ENCODE results near the gene PHACTR1. TPM values are rescaled to one million over a fixed set of nuclear protein-coding genes. Genes with fewer than 3 reads are reported as not detected.

The PHACTR1 gene
- total and polyA plus RNA-seq, 9 of the 15 experiments (the other 6 are each of a cell fraction or from before 2014, with no cell fraction given) = 11.5 to 32.6 (median 22.0) TPM

- in situ Hi-C loops (cut with MboI) (no loop called here), intact Hi-C loops (cut with micrococcal nuclease) (no loop called here)
- TF ChIP-seq VEZF1 (CRISPR knock-in tag; IDR thresholded peaks at IDR 0.05) (no peak), U2AF1 (optimal IDR thresholded peaks at IDR 0.05; ENCODE audit: low read depth, low read length) (no peak), YBX1 (IDR thresholded peaks at IDR 0.05) (no peak), EP300 (IDR thresholded peaks at IDR 0.05; ENCODE audit: low read length) (no peak), ZSCAN32 (CRISPR knock-in tag; IDR thresholded peaks at IDR 0.05) (no peak), CHCHD3 (CRISPR knock-in tag; IDR thresholded peaks at IDR 0.05) (no peak), SFPQ (IDR thresholded peaks at IDR 0.05; ENCODE audit: low read depth, low read length) (no peak), MLLT1 (IDR thresholded peaks at IDR 0.05) (no peak), ZNF274 (IDR thresholded peaks at IDR 0.05; ENCODE audit: borderline replicate concordance, low read depth, low read length) (no peak), PTRF (tag; IDR thresholded peaks at IDR 0.05) (no peak), POLR2G (IDR thresholded peaks at IDR 0.05; ENCODE audit: low read depth, low read length) (no peak), ELK1 (CRISPR knock-in tag; IDR thresholded peaks at IDR 0.05) (no peak), PKNOX1 (IDR thresholded peaks at IDR 0.05) (no peak), NONO (IDR thresholded peaks at IDR 0.05; ENCODE audit: low read depth in 2 of 2, low read length in 1 of 2) (no peak)
- no peaks in the 10 kb centered on the region for H3K9me3 ChIP-seq (replicated peaks; ENCODE audit: control insufficient read depth, insufficient read depth, low read depth, low read length)
- FAIRE-seq (no peak), ATAC-seq (no peak), DNase-seq (ENCODE audit: extremely low read depth in 1 of 4, low spot score in 3 of 4) (no peak)
- no peaks in the 10 kb centered on the region for H3K9me1 ChIP-seq (ENCODE audit: control insufficient read depth, insufficient read depth, low read length)
- H3K36me3 ChIP-seq (ENCODE audit: control insufficient read depth, insufficient read depth, low read length) = no peaks in the 10 kb centered on the region
- H3K4me3 ChIP-seq = no peak overlapping the region
- CTCF ChIA-PET (ENCODE audit: low intra/inter-chr PET ratio) = no interaction called here
- no peak overlapping the region for H3K4me2 ChIP-seq (ENCODE audit: insufficient read depth, low read length)
- H3K79me2 ChIP-seq (ENCODE audit: control insufficient read depth, insufficient read depth, low read length) = no peaks in the 10 kb centered on the region
- H3K27ac ChIP-seq (ENCODE audit: extremely low read depth, low read depth, low read length) = no peak overlapping the region
- BruUV-seq (replicated peaks) = no TSS peak
- H2AFZ ChIP-seq (ENCODE audit: low read depth, low read length) = no peak overlapping the region
- no peak overlapping the region for H3K9ac ChIP-seq (ENCODE audit: insufficient read depth in 1 of 2, low read depth in 2 of 2, low read length in 2 of 2)
- POLR2A ChIA-PET = no interaction called here
- WGBS (ENCODE audit: insufficient coverage, low coverage, missing lambda C conversion rate) = 0% methylated on average over 2 of the region's 2 CpGs
- H4K20me1 ChIP-seq (replicated peaks; ENCODE audit: control insufficient read depth, insufficient read depth, low read length) = no peaks in the 10 kb centered on the region
- H3K27me3 ChIP-seq (ENCODE audit: control insufficient read depth in 2 of 2, insufficient read depth in 2 of 2, low read length in 2 of 2) = no peaks in the 10 kb centered on the region
- 0 out of 5 replicates have a peak, but pooled peaks cover 0 to 2% of the 10 kb centered on the region in 2 experiments for H3K4me1 ChIP-seq (replicated peaks in 1 of 2; ENCODE audit: control insufficient read depth in 2 of 2, insufficient read depth in 2 of 2, low read length in 2 of 2)
These were observed 31.8 kb downstream of the PHACTR1 start for GRCh38 chr6:12748411-12748810.
